ENCODE data around the gene MYOM1.

Gene MYOM1

GRCh38 chr18:3025544-3025943 is 194.2 kb downstream of the MYOM1 start:
- TF ChIP-seq TAF1 (IDR thresholded peaks at IDR 0.05; ENCODE audit: low read depth) (no peak), REST (IDR thresholded peaks at IDR 0.05; ENCODE audit: low read depth) (no peak), USF1 (IDR thresholded peaks at IDR 0.05) (no peak), NFIC (IDR thresholded peaks at IDR 0.05) (no peak), EP300 (IDR thresholded peaks at IDR 0.05; ENCODE audit: borderline replicate concordance) (no peak), RAD21 (IDR thresholded peaks at IDR 0.05; ENCODE audit: low read depth) (no peak), FOXM1 (IDR thresholded peaks at IDR 0.05; ENCODE audit: borderline replicate concordance, low read depth) (no peak)

Data from Ishikawa (cell line).